Astrocyte (in vitro differentiated cells and primary cell): ENCODE measurements around the gene TMTC1. TPM values are rescaled to one million over a fixed set of nuclear protein-coding genes. Genes with fewer than 3 reads are reported as not detected.

Experiments used
- DNase-seq: peaks from one replicate; pipeline ENCODE4 v3.0.0-alpha.2; 2010; ENCODE audit warnings: low read depth
- FAIRE-seq: peaks from 2 replicates; lab custom pipeline; 2011; peaks lifted over from hg19 to GRCh38; lab: Jason Lieb, UNC
- H2AFZ ChIP-seq: 2 replicates; pipeline ENCODE4 v1.6.0; 2012; ENCODE audit warnings: low read depth, low read length, inconsistent platforms
- H3K27ac ChIP-seq: 2 replicates; pipeline ENCODE4 v1.5.1; 2011; ENCODE audit warnings: low read depth, low read length, inconsistent platforms
- H3K27me3 ChIP-seq: 2 replicates; pipeline ENCODE4 v1.6.0; 2011; ENCODE audit warnings: low read length, inconsistent platforms; ENCODE audit not compliant: insufficient read depth
- H3K36me3 ChIP-seq: 2 replicates; pipeline ENCODE4 v1.5.1; 2011; ENCODE audit warnings: low read length, inconsistent platforms; ENCODE audit not compliant: insufficient read depth
- H3K4me1 ChIP-seq: 2 replicates; pipeline ENCODE4 v1.5.1; 2011; ENCODE audit warnings: low read length, inconsistent platforms; ENCODE audit not compliant: insufficient read depth
- H3K4me2 ChIP-seq: 2 replicates; pipeline ENCODE4 v1.6.0; 2012; ENCODE audit warnings: low read length, inconsistent platforms
- H3K4me3 ChIP-seq: 2 replicates; pipeline ENCODE4 v1.5.1; 2011; ENCODE audit warnings: low read depth, mild to moderate bottlenecking, low read length, inconsistent platforms; ENCODE audit not compliant: insufficient read depth
- H3K79me2 ChIP-seq: 2 replicates; pipeline ENCODE4 v1.6.0; 2012; ENCODE audit warnings: mild to moderate bottlenecking, low read length, inconsistent platforms; ENCODE audit not compliant: insufficient read depth
- H3K9ac ChIP-seq: 2 replicates; pipeline ENCODE4 v1.6.0; 2012; ENCODE audit warnings: mild to moderate bottlenecking, low read length, inconsistent platforms
- H3K9me3 ChIP-seq: 2 replicates; pipeline ENCODE4 v1.5.1; 2012; ENCODE audit warnings: low read depth, mild to moderate bottlenecking, low read length, inconsistent platforms; ENCODE audit not compliant: insufficient read depth
- H4K20me1 ChIP-seq: 2 replicates; pipeline ENCODE4 v1.6.0; 2012; ENCODE audit warnings: low read length, inconsistent platforms; ENCODE audit not compliant: insufficient read depth
- H3K27ac Mint-ChIP-seq: one replicate; pipeline ENCODE4 v1.8.0; 2021; ENCODE audit warnings: mild to moderate bottlenecking, mixed read lengths; ENCODE audit not compliant: unreplicated experiment
- H3K27me3 Mint-ChIP-seq: one replicate; pipeline ENCODE4 v1.8.0; 2021; ENCODE audit warnings: low read depth, mixed read lengths; ENCODE audit not compliant: unreplicated experiment
- H3K36me3 Mint-ChIP-seq: one replicate; pipeline ENCODE4 v1.8.0; 2021; ENCODE audit warnings: low read depth, mixed read lengths; ENCODE audit not compliant: unreplicated experiment
- H3K4me1 Mint-ChIP-seq: one replicate; pipeline ENCODE4 v1.8.0; 2021; ENCODE audit warnings: low read depth, mixed read lengths; ENCODE audit not compliant: unreplicated experiment
- H3K4me3 Mint-ChIP-seq: one replicate; pipeline ENCODE4 v1.8.0; 2021; ENCODE audit warnings: mild to moderate bottlenecking, moderate library complexity, mixed read lengths; ENCODE audit not compliant: unreplicated experiment
- H3K9me3 Mint-ChIP-seq: one replicate; pipeline ENCODE4 v1.8.0; 2021; ENCODE audit warnings: mild to moderate bottlenecking, mixed read lengths; ENCODE audit not compliant: unreplicated experiment
- EZH2 ChIP-seq: IDR thresholded peaks from 2 replicates; pipeline ENCODE4 v1.6.1; 2012; ENCODE audit warnings: mild to moderate bottlenecking, low read length, inconsistent platforms; ENCODE audit not compliant: insufficient read depth
- total RNA-seq: library from RNA; stranded (reverse); gene quantifications from 2 replicates; pipeline ENCODE4 v1.2.1, GENCODE V29; 2021
- TF ChIP-seq, protein P1 (sequence below): IDR thresholded peaks from 2 replicates; pipeline ENCODE4 v1.5.1; 2011; ENCODE audit warnings: low read depth, mild to moderate bottlenecking, inconsistent platforms, low read length, moderate library complexity; ENCODE audit not compliant: insufficient read depth

The TMTC1 gene
- total RNA-seq, 1 donor from 2014 or later = 4.7 TPM

DNA sequence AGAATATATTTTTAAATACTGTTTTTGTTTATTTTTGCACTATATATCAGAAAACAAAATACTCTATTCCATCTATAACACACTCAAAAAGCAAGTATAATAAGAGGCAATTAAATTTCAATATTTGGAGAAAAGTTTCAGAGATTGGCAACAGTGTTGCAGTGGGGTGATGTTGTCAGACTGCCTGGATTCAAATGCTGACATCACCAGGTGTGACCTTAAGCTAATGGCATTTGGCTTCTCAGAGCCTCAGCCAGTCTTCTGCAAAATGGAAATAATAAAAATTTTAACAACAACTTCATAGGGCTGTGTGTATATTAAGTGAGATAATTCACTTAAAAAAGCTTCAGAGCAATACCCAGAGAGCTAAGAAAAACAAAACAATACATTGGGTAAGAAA is 74.7 kb downstream of the TMTC1 start:
- H3K4me1 Mint-ChIP-seq = peaks cover 12% of the 10 kb centered on the region

DNA sequence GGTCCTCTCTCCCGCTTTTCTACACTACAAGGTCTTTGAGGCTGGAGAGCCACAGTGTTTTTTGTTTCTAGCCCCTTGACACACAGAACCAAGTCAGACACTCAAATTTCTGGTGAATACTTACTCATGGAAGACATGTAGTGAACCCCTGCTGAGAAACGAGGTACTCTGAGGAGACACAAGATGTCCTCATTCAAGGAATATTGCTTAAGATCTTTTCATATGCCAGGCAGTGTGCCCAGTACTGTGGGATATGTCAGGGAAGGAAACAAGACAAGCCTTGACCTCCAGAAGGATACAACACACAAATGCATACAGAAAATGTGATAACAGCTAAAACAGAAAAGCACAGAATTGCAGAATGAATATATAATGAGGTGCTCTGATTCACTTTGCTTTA is 75.9 kb downstream of the TMTC1 start:
- H3K79me2 ChIP-seq = no peaks in the 10 kb centered on the region
- Mint-ChIP-seq H3K9me3 (no peaks in the 10 kb centered on the region), H3K27ac (no peak overlapping the region), H3K27me3 (no peaks in the 10 kb centered on the region), H3K36me3 (no peaks in the 10 kb centered on the region), H3K4me1 (peaks cover 12% of the 10 kb centered on the region), H3K4me3 (no peak overlapping the region)
- DNase-seq = no peak
- H3K4me3 ChIP-seq = no peak overlapping the region
- no peaks in the 10 kb centered on the region for H3K27me3 ChIP-seq
- no peak overlapping the region for H3K27ac ChIP-seq
- TF ChIP-seq, protein P1, sequence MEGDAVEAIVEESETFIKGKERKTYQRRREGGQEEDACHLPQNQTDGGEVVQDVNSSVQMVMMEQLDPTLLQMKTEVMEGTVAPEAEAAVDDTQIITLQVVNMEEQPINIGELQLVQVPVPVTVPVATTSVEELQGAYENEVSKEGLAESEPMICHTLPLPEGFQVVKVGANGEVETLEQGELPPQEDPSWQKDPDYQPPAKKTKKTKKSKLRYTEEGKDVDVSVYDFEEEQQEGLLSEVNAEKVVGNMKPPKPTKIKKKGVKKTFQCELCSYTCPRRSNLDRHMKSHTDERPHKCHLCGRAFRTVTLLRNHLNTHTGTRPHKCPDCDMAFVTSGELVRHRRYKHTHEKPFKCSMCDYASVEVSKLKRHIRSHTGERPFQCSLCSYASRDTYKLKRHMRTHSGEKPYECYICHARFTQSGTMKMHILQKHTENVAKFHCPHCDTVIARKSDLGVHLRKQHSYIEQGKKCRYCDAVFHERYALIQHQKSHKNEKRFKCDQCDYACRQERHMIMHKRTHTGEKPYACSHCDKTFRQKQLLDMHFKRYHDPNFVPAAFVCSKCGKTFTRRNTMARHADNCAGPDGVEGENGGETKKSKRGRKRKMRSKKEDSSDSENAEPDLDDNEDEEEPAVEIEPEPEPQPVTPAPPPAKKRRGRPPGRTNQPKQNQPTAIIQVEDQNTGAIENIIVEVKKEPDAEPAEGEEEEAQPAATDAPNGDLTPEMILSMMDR = no peak
- no peak for TF ChIP-seq EZH2
- peaks cover 3% of the 10 kb centered on the region for H3K4me1 ChIP-seq
- no peak for FAIRE-seq
- H4K20me1 ChIP-seq = no peaks in the 10 kb centered on the region
- no peaks in the 10 kb centered on the region for H3K36me3 ChIP-seq
- no peak overlapping the region for H3K9ac ChIP-seq
- H3K9me3 ChIP-seq = no peaks in the 10 kb centered on the region
- no peak overlapping the region for H3K4me2 ChIP-seq
- no peak overlapping the region for H2AFZ ChIP-seq

More for the DNA sequence above, 74.7 kb downstream of the TMTC1 start:
- Mint-ChIP-seq H3K27ac (no peak overlapping the region), H3K36me3 (no peaks in the 10 kb centered on the region), H3K4me3 (no peak overlapping the region), H3K9me3 (no peaks in the 10 kb centered on the region), H3K27me3 (no peaks in the 10 kb centered on the region)
- Histone ChIP-seq H3K27ac (no peak overlapping the region), H3K9ac (no peak overlapping the region), H3K36me3 (no peaks in the 10 kb centered on the region), H2AFZ (no peak overlapping the region), H3K79me2 (no peaks in the 10 kb centered on the region), H3K9me3 (no peaks in the 10 kb centered on the region), H3K4me2 (no peak overlapping the region), H3K4me3 (no peak overlapping the region), H3K4me1 (peaks cover 3% of the 10 kb centered on the region), H4K20me1 (no peaks in the 10 kb centered on the region), H3K27me3 (no peaks in the 10 kb centered on the region)
- FAIRE-seq (no peak), DNase-seq (no peak)
- TF ChIP-seq, protein P1 = no peak
- TF ChIP-seq EZH2 = no peak

DNA sequence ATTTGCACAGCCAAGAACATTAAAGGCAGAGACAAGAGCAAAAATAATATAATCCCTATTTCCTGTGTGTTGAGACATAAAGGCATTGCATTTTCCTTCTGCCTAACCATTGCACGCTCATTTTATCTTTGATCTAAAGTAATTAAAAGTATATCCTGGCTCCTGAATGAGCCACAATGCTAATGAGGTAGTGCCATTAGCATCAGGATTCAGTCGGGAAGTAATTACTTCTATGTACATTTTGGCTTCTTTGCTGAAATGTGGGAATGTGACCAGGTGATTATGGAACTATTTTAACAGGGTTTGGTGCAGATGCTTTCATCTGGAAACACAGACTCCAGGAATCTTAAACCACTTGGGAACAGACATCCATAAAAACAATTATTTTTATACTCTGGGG is 77.4 kb downstream of the TMTC1 start:
- Histone ChIP-seq H3K4me3 (no peak overlapping the region), H3K4me1 (peaks cover 3% of the 10 kb centered on the region), H4K20me1 (no peaks in the 10 kb centered on the region), H3K27ac (no peak overlapping the region), H3K9ac (no peak overlapping the region), H3K36me3 (no peaks in the 10 kb centered on the region), H3K27me3 (no peaks in the 10 kb centered on the region), H2AFZ (no peak overlapping the region), H3K79me2 (no peaks in the 10 kb centered on the region), H3K4me2 (no peak overlapping the region), H3K9me3 (no peaks in the 10 kb centered on the region)
- DNase-seq = no peak
- Mint-ChIP-seq H3K4me1 (peaks cover 12% of the 10 kb centered on the region), H3K36me3 (no peaks in the 10 kb centered on the region), H3K4me3 (no peak overlapping the region), H3K9me3 (no peaks in the 10 kb centered on the region), H3K27ac (no peak overlapping the region), H3K27me3 (no peaks in the 10 kb centered on the region)
- no peak for FAIRE-seq
- TF ChIP-seq EZH2 = no peak
- TF ChIP-seq, protein P1 = no peak
